ENCODE results near the gene HIPK4.
"Not testable (repeated sequence)": the region's sequence is repeated elsewhere in the genome, so short reads cannot be mapped to it uniquely, and the experiment has no call there.

The HIPK4 gene

GRCh38 chr19:40333083-40333482 is 56.9 kb downstream of the HIPK4 start:
- not testable (repeated sequence) for DNase-seq

GRCh38 chr19:40332669-40333068 is 57.3 kb downstream of the HIPK4 start:
- DNase-seq = no peak

- no peak for DNase-seq
These were observed 58.9 kb downstream of the HIPK4 start for GRCh38 chr19:40331052-40331451.
